Activated naive CD4-positive, alpha-beta T cell treated with Interleukin-2 at 50 U/mL for 16 hours (primary cell): ENCODE measurements around the gene CAMK2N2.

Experiments
- DNase-seq: peaks from one replicate; pipeline ENCODE4 v3.0.0-alpha.2; 2020

Gene CAMK2N2

GRCh38 chr3:184211297-184211696 lies 50.1 kb downstream of the CAMK2N2 start:
- DNase-seq = no peak
